ENCODE data around the gene FKBP5. TPM values are rescaled to one million over a fixed set of nuclear protein-coding genes. Genes with fewer than 3 reads are reported as not detected.

Gene FKBP5
- total RNA-seq, 4 donors from 2014 or later, result 247 to 296 (median 275) TPM

- TF ChIP-seq CTCF (IDR thresholded peaks at IDR 0.05) (no peak), POLR2A (IDR thresholded peaks at IDR 0.05) (no peak)
- no peaks in the 10 kb centered on the region for H3K36me3 ChIP-seq
- no peak overlapping the region for H3K27ac ChIP-seq
- DNase-seq, result peak in 2 of 3 donors; percentile 56 to 66
- H3K4me3 ChIP-seq, result no peak overlapping the region
- peaks cover 0 to 48% (median 30%) of the 10 kb centered on the region in 4 donors for H3K4me1 ChIP-seq
- no peaks in the 10 kb centered on the region for H3K27me3 ChIP-seq
- H3K9me3 ChIP-seq, result no peaks in the 10 kb centered on the region
Measured at GRCh38 chr6:35716798-35717197, 28.1 kb upstream of the FKBP5 start.

- H3K27ac ChIP-seq, result no peak overlapping the region
- DNase-seq, result peak in 1 of 3 donors; percentile 43
- H3K27me3 ChIP-seq, result no peaks in the 10 kb centered on the region
- H3K4me1 ChIP-seq, result peaks cover 0 to 14% (median 5%) of the 10 kb centered on the region in 4 donors
- no peaks in the 10 kb centered on the region for H3K9me3 ChIP-seq
- H3K36me3 ChIP-seq, result no peaks in the 10 kb centered on the region
- TF ChIP-seq CTCF (IDR thresholded peaks at IDR 0.05) (no peak), POLR2A (IDR thresholded peaks at IDR 0.05) (no peak)
- H3K4me3 ChIP-seq, result no peak overlapping the region
Measured at GRCh38 chr6:35713006-35713767, 24.5 kb upstream of the FKBP5 start.

GRCh38 chr6:35711731-35712130, 23.0 kb upstream of the FKBP5 start:
- Histone ChIP-seq H3K9me3 (no peaks in the 10 kb centered on the region), H3K4me3 (no peak overlapping the region), H3K4me1 (peaks cover 0 to 2% (median 0%) of the 10 kb centered on the region in 4 donors), H3K27ac (no peak overlapping the region), H3K36me3 (no peaks in the 10 kb centered on the region), H3K27me3 (no peaks in the 10 kb centered on the region)
- no peak for TF ChIP-seq CTCF (IDR thresholded peaks at IDR 0.05)
- no peak for TF ChIP-seq POLR2A (IDR thresholded peaks at IDR 0.05)
- DNase-seq, result peak in 1 of 3 donors; percentile 29

GRCh38 chr6:35710241-35710847, 21.6 kb upstream of the FKBP5 start:
- DNase-seq, result peak in 1 of 3 donors; percentile 77

GRCh38 chr6:35708585-35708984, 19.9 kb upstream of the FKBP5 start:
- Histone ChIP-seq H3K27me3 (no peaks in the 10 kb centered on the region), H3K36me3 (no peaks in the 10 kb centered on the region), H3K4me3 (no peak overlapping the region), H3K27ac (no peak overlapping the region), H3K4me1 (no peaks in the 10 kb centered on the region), H3K9me3 (no peaks in the 10 kb centered on the region)
- TF ChIP-seq CTCF (IDR thresholded peaks at IDR 0.05) (no peak), POLR2A (IDR thresholded peaks at IDR 0.05) (no peak)
- no peak for DNase-seq

More at GRCh38 chr6:35710241-35710847, 21.6 kb upstream of the FKBP5 start:
- no peaks in the 10 kb centered on the region for H3K27me3 ChIP-seq
- no peaks in the 10 kb centered on the region for H3K4me1 ChIP-seq
- H3K27ac ChIP-seq, result peak overlapping the region in 2 of 4 donors; percentile 19 to 69
- H3K9me3 ChIP-seq, result no peaks in the 10 kb centered on the region
- no peak overlapping the region for H3K4me3 ChIP-seq
- TF ChIP-seq POLR2A (IDR thresholded peaks at IDR 0.05), result no peak
- TF ChIP-seq CTCF (IDR thresholded peaks at IDR 0.05), result no peak
- no peaks in the 10 kb centered on the region for H3K36me3 ChIP-seq
